Activated CD8-positive, alpha-beta memory T cell treated with anti-CD3 and anti-CD28 coated beads for 36 hours (primary cell): ENCODE measurements around the gene SNX13. TPM values are rescaled to one million over a fixed set of nuclear protein-coding genes. Genes with fewer than 3 reads are reported as not detected.

Experiments
- CTCF ChIA-PET: fragments of 350-600 bp; sonication (Branson Sonifier 250); formaldehyde crosslinking; loops from one replicate; lab custom pipeline; 2021; ENCODE audit warnings: antibody characterized with exemption; lab: Charles Lee
- POLR2A ChIA-PET: fragments of 350-600 bp; sonication (Branson Sonifier 250); formaldehyde crosslinking; loops from one replicate; lab custom pipeline; 2021; ENCODE audit warnings: antibody characterized with exemption; lab: Charles Lee
- total RNA-seq, 2 experiments: library from RNA; stranded (reverse); gene quantifications; one replicate each; pipeline ENCODE4 v1.2.3, GENCODE V29; 2021

The SNX13 gene
- total RNA-seq, 2 experiments from 2014 or later: 24.1 to 25.5 TPM

- CTCF ChIA-PET: no interaction called here
- POLR2A ChIA-PET: no interaction called here
Observed at GRCh38 chr7:17758008-17758407, 182.3 kb downstream of the SNX13 start.

DNA sequence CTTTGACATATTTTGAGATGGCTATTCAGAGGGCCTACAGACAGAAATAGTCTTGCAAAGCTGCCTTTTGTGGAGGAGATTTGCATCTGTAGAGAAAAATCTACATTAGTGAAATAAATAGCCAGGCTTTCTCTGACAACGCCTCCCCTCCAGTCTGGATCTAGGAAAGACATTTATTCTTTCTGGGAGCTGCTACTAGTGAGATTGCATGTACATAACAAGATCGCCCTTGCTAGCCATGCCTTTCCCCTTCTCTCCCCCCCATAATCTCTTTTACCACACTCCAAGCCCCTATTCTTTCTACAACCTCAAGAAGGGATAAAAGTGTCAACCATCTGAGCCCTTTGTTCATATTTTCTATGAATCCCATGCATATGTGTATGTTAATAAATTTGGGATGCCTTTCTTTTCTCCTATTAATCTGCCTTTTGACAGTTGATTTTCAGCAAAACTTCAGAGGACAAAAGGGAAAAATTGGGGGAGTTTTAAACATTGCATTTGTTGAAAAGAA is 194.2 kb downstream of the SNX13 start:
- POLR2A ChIA-PET: no interaction called here
- CTCF ChIA-PET: no interaction called here

- ChIA-PET CTCF (no interaction called here), POLR2A (no interaction called here)
Observed at GRCh38 chr7:17745610-17746009, 194.7 kb downstream of the SNX13 start.

DNA sequence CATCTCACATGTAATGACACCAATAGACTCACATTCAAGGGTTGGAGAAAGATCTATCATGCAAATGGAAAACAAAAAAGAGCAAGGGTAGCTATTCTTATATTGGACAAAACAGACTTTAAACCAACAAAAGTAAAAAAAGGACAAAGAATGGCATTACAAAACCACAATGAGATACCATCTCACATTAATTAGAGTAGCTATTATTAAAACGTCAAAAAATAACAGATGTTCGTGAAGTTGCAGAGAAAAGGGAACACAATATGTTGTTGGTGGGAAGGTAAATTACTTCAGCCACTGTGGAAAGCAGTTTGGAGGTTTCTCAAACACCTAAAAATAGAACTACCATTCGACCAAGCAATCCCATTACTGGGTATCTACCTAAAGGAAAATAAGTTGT is 197.0 kb downstream of the SNX13 start:
- POLR2A ChIA-PET: no interaction called here
- CTCF ChIA-PET: no interaction called here

- POLR2A ChIA-PET: no interaction called here
- CTCF ChIA-PET: no interaction called here
Observed at GRCh38 chr7:17741426-17741825, 198.9 kb downstream of the SNX13 start.

Other genes with a start within 250 kb of the SNX13 start
- gene PRPS1L1, start 87.4 kb upstream of the SNX13 start, total RNA-seq: not detected